Immature natural killer cell (primary cell): ENCODE data around the gene INPP5E. TPM values are rescaled to one million over a fixed set of nuclear protein-coding genes. Genes with fewer than 3 reads are reported as not detected.
A peak's percentile ranks its signal among the peaks of the same experiment; 100 is the strongest.

Source experiments
- DNase-seq, 3 donors: peaks; one replicate each; pipeline ENCODE4 v3.0.0; 2022; ENCODE audit warnings: mixed read lengths in 1 of 3
- H3K27ac Mint-ChIP-seq, 6 donors: one replicate each; pipeline ENCODE4 v1.8.0; 2020; ENCODE audit warnings: mixed read lengths in 6 of 6, mild to moderate bottlenecking in 5 of 6, inconsistent platforms in 4 of 6, moderate library complexity in 3 of 6
- H3K27me3 Mint-ChIP-seq, 3 donors: one replicate each; pipeline ENCODE4 v1.8.0; 2020 to 2021; ENCODE audit warnings: low read depth in 3 of 3, mild to moderate bottlenecking in 3 of 3, mixed read lengths in 3 of 3, moderate library complexity in 3 of 3, inconsistent platforms in 1 of 3
- H3K36me3 Mint-ChIP-seq, 3 donors: one replicate each; pipeline ENCODE4 v1.8.0; 2020; ENCODE audit warnings: mixed read lengths in 3 of 3, inconsistent platforms in 2 of 3, mild to moderate bottlenecking in 2 of 3
- H3K4me1 Mint-ChIP-seq, 2 donors: one replicate each; pipeline ENCODE4 v1.8.0; 2020; ENCODE audit warnings: inconsistent platforms in 2 of 2, mild to moderate bottlenecking in 2 of 2, mixed read lengths in 2 of 2, moderate library complexity in 1 of 2
- H3K4me3 Mint-ChIP-seq, 5 donors: one replicate each; pipeline ENCODE4 v1.8.0; 2020; ENCODE audit warnings: mild to moderate bottlenecking in 5 of 5, mixed read lengths in 5 of 5, inconsistent platforms in 3 of 5, moderate library complexity in 3 of 5
- H3K9me3 Mint-ChIP-seq, 6 donors: one replicate each; pipeline ENCODE4 v1.8.0; 2020; ENCODE audit warnings: mild to moderate bottlenecking in 6 of 6, mixed read lengths in 6 of 6, inconsistent platforms in 4 of 6, moderate library complexity in 3 of 6
- polyA plus RNA-seq, 3 donors: library from polyadenylated mRNA; unstranded; fragments of 300-500 nt; fragmentation: Illumina TruSeq; gene quantifications; one replicate each; pipeline ENCODE4 v1.2.3, GENCODE V29; 2021

The INPP5E gene
- polyA plus RNA-seq, 3 donors from 2014 or later: 0.85 to 4.4 (median 0.96) TPM

GRCh38 chr9:136482046-136482792, 42.6 kb upstream of the INPP5E start:
- Mint-ChIP-seq H3K27ac (peak overlapping the region; percentile 95 to 99 (median 98)), H3K4me1 (peaks cover 44 to 56% of the 10 kb centered on the region in 2 donors), H3K4me3 (peak overlapping the region; percentile 87 to 98 (median 96)), H3K9me3 (no peaks in the 10 kb centered on the region), H3K36me3 (peaks cover 0 to 4% (median 0%) of the 10 kb centered on the region in 3 donors), H3K27me3 (peaks cover 19 to 33% (median 21%) of the 10 kb centered on the region in 3 donors)
- peak; percentile 64 to 68 (median 67) for DNase-seq

- Mint-ChIP-seq H3K4me1 (peaks cover 44 to 56% of the 10 kb centered on the region in 2 donors), H3K4me3 (peak overlapping the region; percentile 87 to 98 (median 96)), H3K9me3 (no peaks in the 10 kb centered on the region), H3K36me3 (peaks cover 0 to 4% (median 0%) of the 10 kb centered on the region in 3 donors), H3K27ac (peak overlapping the region; percentile 95 to 99 (median 98)), H3K27me3 (peaks cover 19 to 33% (median 21%) of the 10 kb centered on the region in 3 donors)
- peak; percentile 26 to 34 (median 31) for DNase-seq
Measured at GRCh38 chr9:136481558-136481957, 41.9 kb upstream of the INPP5E start.

- Mint-ChIP-seq H3K4me1 (peaks cover 22 to 38% of the 10 kb centered on the region in 2 donors), H3K4me3 (no peak overlapping the region), H3K27ac (no peak overlapping the region), H3K36me3 (peaks cover 4 to 10% (median 6%) of the 10 kb centered on the region in 3 donors), H3K9me3 (no peaks in the 10 kb centered on the region), H3K27me3 (peaks cover 0 to 8% (median 0%) of the 10 kb centered on the region in 3 donors)
- DNase-seq: no peak
Measured at GRCh38 chr9:136476369-136477150, 36.9 kb upstream of the INPP5E start.

- Mint-ChIP-seq H3K27ac (peak overlapping the region in 1 of 6 donors; percentile 22), H3K36me3 (peaks cover 4 to 10% (median 10%) of the 10 kb centered on the region in 3 donors)
Measured at GRCh38 chr9:136474974-136475865, 35.6 kb upstream of the INPP5E start.

GRCh38 chr9:136474021-136474640, 34.5 kb upstream of the INPP5E start:
- Mint-ChIP-seq H3K36me3 (peaks cover 4 to 10% (median 10%) of the 10 kb centered on the region in 3 donors), H3K4me3 (no peak overlapping the region), H3K9me3 (no peaks in the 10 kb centered on the region), H3K27ac (peak overlapping the region in 1 of 6 donors; percentile 22), H3K27me3 (peaks cover 0 to 4% (median 0%) of the 10 kb centered on the region in 3 donors), H3K4me1 (peaks cover 9 to 18% of the 10 kb centered on the region in 2 donors)
- no peak for DNase-seq

More at GRCh38 chr9:136474974-136475865, 35.6 kb upstream of the INPP5E start:
- Mint-ChIP-seq H3K4me3 (no peak overlapping the region), H3K27me3 (peaks cover 0 to 8% (median 0%) of the 10 kb centered on the region in 3 donors), H3K9me3 (no peaks in the 10 kb centered on the region), H3K4me1 (peaks cover 14 to 25% of the 10 kb centered on the region in 2 donors)
- DNase-seq: no peak

- H3K9me3 Mint-ChIP-seq: no peaks in the 10 kb centered on the region
- peaks cover 4 to 10% (median 6%) of the 10 kb centered on the region in 3 donors for H3K36me3 Mint-ChIP-seq
- H3K4me3 Mint-ChIP-seq: no peak overlapping the region
- H3K4me1 Mint-ChIP-seq: peaks cover 4 to 10% of the 10 kb centered on the region in 2 donors
- H3K27ac Mint-ChIP-seq: peak overlapping the region in 1 of 6 donors; percentile 30
- peaks cover 0 to 2% (median 0%) of the 10 kb centered on the region in 3 donors for H3K27me3 Mint-ChIP-seq
- DNase-seq: no peak
Measured at GRCh38 chr9:136473354-136473721, 33.7 kb upstream of the INPP5E start.

GRCh38 chr9:136472640-136473353, 33.2 kb upstream of the INPP5E start:
- Mint-ChIP-seq H3K9me3 (no peaks in the 10 kb centered on the region), H3K36me3 (peaks cover 4 to 10% (median 6%) of the 10 kb centered on the region in 3 donors), H3K27me3 (peaks cover 0 to 2% (median 0%) of the 10 kb centered on the region in 3 donors), H3K27ac (peak overlapping the region in 1 of 6 donors; percentile 30), H3K4me3 (no peak overlapping the region), H3K4me1 (peaks cover 2 to 6% of the 10 kb centered on the region in 2 donors)
- no peak for DNase-seq

GRCh38 chr9:136471802-136472487, 32.3 kb upstream of the INPP5E start:
- Mint-ChIP-seq H3K36me3 (peaks cover 4 to 10% (median 6%) of the 10 kb centered on the region in 3 donors), H3K27me3 (peaks cover 0 to 2% (median 0%) of the 10 kb centered on the region in 3 donors), H3K4me1 (peaks cover 0 to 2% of the 10 kb centered on the region in 2 donors), H3K27ac (no peak overlapping the region), H3K4me3 (no peak overlapping the region), H3K9me3 (no peaks in the 10 kb centered on the region)
- DNase-seq: no peak

GRCh38 chr9:136470792-136471469, 31.3 kb upstream of the INPP5E start:
- H3K4me3 Mint-ChIP-seq: no peak overlapping the region
- peaks cover 0 to 2% (median 0%) of the 10 kb centered on the region in 3 donors for H3K27me3 Mint-ChIP-seq
- no peaks in the 10 kb centered on the region for H3K9me3 Mint-ChIP-seq
- no peak overlapping the region for H3K27ac Mint-ChIP-seq
- DNase-seq: no peak
- peaks cover 4 to 12% (median 6%) of the 10 kb centered on the region in 3 donors for H3K36me3 Mint-ChIP-seq
- H3K4me1 Mint-ChIP-seq: peaks cover 0 to 2% of the 10 kb centered on the region in 2 donors

- peaks cover 0 to 2% of the 10 kb centered on the region in 2 donors for H3K4me1 Mint-ChIP-seq
- H3K27me3 Mint-ChIP-seq: peaks cover 0 to 3% (median 0%) of the 10 kb centered on the region in 3 donors
- no peak overlapping the region for H3K27ac Mint-ChIP-seq
- DNase-seq: no peak
- peaks cover 4 to 8% (median 6%) of the 10 kb centered on the region in 3 donors for H3K36me3 Mint-ChIP-seq
- no peak overlapping the region for H3K4me3 Mint-ChIP-seq
- H3K9me3 Mint-ChIP-seq: no peaks in the 10 kb centered on the region
Measured at GRCh38 chr9:136470356-136470755, 30.7 kb upstream of the INPP5E start.

- Mint-ChIP-seq H3K27me3 (peaks cover 0 to 2% (median 0%) of the 10 kb centered on the region in 3 donors), H3K4me3 (no peak overlapping the region), H3K36me3 (peaks cover 0 to 24% (median 8%) of the 10 kb centered on the region in 3 donors), H3K27ac (no peak overlapping the region), H3K4me1 (peaks cover 0 to 2% of the 10 kb centered on the region in 2 donors), H3K9me3 (no peaks in the 10 kb centered on the region)
- no peak for DNase-seq
Measured at GRCh38 chr9:136467766-136468165, 28.1 kb upstream of the INPP5E start.
